ENCODE measurements around the gene MSANTD2. TPM values are rescaled to one million over a fixed set of nuclear protein-coding genes. Genes with fewer than 3 reads are reported as not detected.

The MSANTD2 gene
- polyA plus RNA-seq, 1 of the 3 experiments (the other 2 are of a cell fraction) = 6.4 TPM

GRCh38 chr11:124801014-124801413 lies 808 bp upstream of the MSANTD2 start:
- no peaks in the 10 kb centered on the region for H3K9me2 ChIP-seq
- no peaks in the 10 kb centered on the region for H3K27me3 ChIP-seq (ENCODE audit: insufficient read depth)
- peak overlapping the region; percentile 90 for H2AFZ ChIP-seq (ENCODE audit: low read depth)
- H3K27ac ChIP-seq (ENCODE audit: low read depth in 2 of 2, low read length in 1 of 2) = peak overlapping the region; percentile 95 to 97
- whole genome bisulfite sequencing (ENCODE audit: low lambda C conversion rate) = 9% methylated on average over 8 of the region's 8 CpGs
- no peaks in the 10 kb centered on the region for H3K9me3 ChIP-seq
- H3K36me3 ChIP-seq (replicated peaks in 1 of 2; ENCODE audit: control insufficient read depth in 1 of 2, insufficient read depth in 2 of 2, low read length in 1 of 2) = no peaks in the 10 kb centered on the region
- peaks cover 4% of the 10 kb centered on the region for H3F3A ChIP-seq (replicated peaks; ENCODE audit: insufficient read depth)
- H3K4me2 ChIP-seq = peak overlapping the region; percentile 80
- POLR2A ChIA-PET = interaction anchor here (0.7 to 2.2 kb wide), 5 partner anchors 12 to 153 kb away, joined by 4 to 7 read pairs (median 4); partner anchors contain the start of gene CCDC15
- TF ChIP-seq, protein P1, sequence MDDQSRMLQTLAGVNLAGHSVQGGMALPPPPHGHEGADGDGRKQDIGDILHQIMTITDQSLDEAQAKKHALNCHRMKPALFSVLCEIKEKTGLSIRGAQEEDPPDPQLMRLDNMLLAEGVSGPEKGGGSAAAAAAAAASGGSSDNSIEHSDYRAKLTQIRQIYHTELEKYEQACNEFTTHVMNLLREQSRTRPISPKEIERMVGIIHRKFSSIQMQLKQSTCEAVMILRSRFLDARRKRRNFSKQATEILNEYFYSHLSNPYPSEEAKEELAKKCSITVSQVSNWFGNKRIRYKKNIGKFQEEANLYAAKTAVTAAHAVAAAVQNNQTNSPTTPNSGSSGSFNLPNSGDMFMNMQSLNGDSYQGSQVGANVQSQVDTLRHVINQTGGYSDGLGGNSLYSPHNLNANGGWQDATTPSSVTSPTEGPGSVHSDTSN (IDR thresholded peaks at IDR 0.05) = peak; percentile 50
- no peak for TF ChIP-seq NRF1 (IDR thresholded peaks at IDR 0.05; ENCODE audit: low read depth, low read length)
- no peak for TF ChIP-seq FOSL2 (IDR thresholded peaks at IDR 0.05; ENCODE audit: borderline replicate concordance, low read depth)
- 0 out of 2 replicates have a peak, but pooled peaks have one; percentile 12 for TF ChIP-seq JUND (IDR thresholded peaks at IDR 0.05)
- TF ChIP-seq MEF2A (IDR thresholded peaks at IDR 0.05; ENCODE audit: borderline replicate concordance, low read depth) = no peak
- TF ChIP-seq GABPA (IDR thresholded peaks at IDR 0.05; ENCODE audit: low read depth) = no peak
- TF ChIP-seq EZH2phosphoT487 (IDR thresholded peaks at IDR 0.05; ENCODE audit: borderline replicate concordance, low read depth) = no peak
- peaks cover 42% of the 10 kb centered on the region for H3K79me2 ChIP-seq (ENCODE audit: insufficient read depth)
- peak overlapping the region; percentile 68 to 70 for H3K4me3 ChIP-seq (ENCODE audit: low read depth in 2 of 2, low read length in 1 of 2)
- H4K20me1 ChIP-seq (ENCODE audit: insufficient read depth) = peaks cover 26% of the 10 kb centered on the region
- peak; percentile 8 for DNase-seq
- peak overlapping the region; percentile 97 for H3K9ac ChIP-seq
- peaks cover 8 to 10% of the 10 kb centered on the region in 2 experiments; a peak in 3 of 4 replicates for H3K4me1 ChIP-seq (ENCODE audit: control insufficient read depth in 1 of 2, insufficient read depth in 2 of 2, low read depth in 1 of 2, low read length in 1 of 2)
- CTCF ChIA-PET = interaction anchor here (0.6 to 7.1 kb wide), 19 partner anchors 8 to 399 kb away, joined by 3 to 41 read pairs (median 4); partner anchors contain the start of gene ESAM

DNA sequence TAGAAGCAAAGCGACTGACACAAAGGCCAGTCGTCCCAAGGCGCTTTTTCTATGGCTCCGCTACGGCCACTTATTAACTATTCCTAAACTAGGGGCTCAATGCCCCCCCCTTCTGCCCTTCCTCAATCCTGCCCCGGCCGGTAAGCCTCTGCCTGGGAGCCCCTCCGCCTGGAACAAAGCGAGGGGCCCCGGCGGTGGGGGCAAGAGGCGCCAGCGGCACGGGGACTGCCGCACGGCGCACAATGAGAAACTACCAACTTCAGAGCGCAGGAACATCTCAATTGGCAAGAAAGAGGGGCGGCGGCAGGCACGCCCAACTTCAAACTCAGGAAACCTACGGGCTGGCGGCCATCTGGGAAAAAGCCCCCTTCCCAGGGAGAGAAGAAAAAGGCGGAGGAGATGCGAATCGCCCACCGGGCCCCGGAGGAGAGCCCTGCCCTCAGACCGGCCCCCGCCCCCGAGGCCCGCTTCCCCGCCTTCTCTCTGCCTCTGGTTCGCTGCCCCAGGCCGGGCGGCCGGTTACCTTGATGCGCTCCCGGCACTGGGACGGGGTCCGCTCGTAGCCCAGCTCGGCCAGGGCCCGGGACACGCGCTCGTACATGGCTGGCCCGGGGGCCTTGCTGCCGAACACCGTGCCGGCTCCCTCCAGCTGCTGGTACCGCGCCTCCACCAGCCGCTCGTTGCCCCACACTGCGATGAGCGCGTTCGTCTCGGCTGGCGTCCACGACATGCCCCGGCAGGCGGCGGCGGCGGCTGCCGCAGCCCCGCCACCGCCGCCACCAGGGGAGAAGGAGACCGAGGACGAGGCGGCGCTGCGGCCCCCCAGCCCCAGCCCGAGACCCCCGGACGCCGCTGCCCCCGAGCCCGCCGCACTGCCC lies 619 bp downstream of the MSANTD2 start:
- Histone ChIP-seq H3K4me3 (ENCODE audit: low read depth in 2 of 2, low read length in 1 of 2) (peak overlapping the region; percentile 68 to 70), H2AFZ (ENCODE audit: low read depth) (peak overlapping the region; percentile 90), H3K9ac (peak overlapping the region; percentile 97), H3K27me3 (ENCODE audit: insufficient read depth) (no peaks in the 10 kb centered on the region), H3K79me2 (ENCODE audit: insufficient read depth) (peaks cover 56% of the 10 kb centered on the region), H4K20me1 (ENCODE audit: insufficient read depth) (peaks cover 38% of the 10 kb centered on the region), H3F3A (replicated peaks; ENCODE audit: insufficient read depth) (peaks cover 5% of the 10 kb centered on the region), H3K9me3 (no peaks in the 10 kb centered on the region), H3K4me2 (peak overlapping the region; percentile 80), H3K36me3 (replicated peaks in 1 of 2; ENCODE audit: control insufficient read depth in 1 of 2, insufficient read depth in 2 of 2, low read length in 1 of 2) (no peaks in the 10 kb centered on the region), H3K9me2 (no peaks in the 10 kb centered on the region), H3K27ac (ENCODE audit: low read depth in 2 of 2, low read length in 1 of 2) (peak overlapping the region; percentile 95 to 97), H3K4me1 (ENCODE audit: control insufficient read depth in 1 of 2, insufficient read depth in 2 of 2, low read depth in 1 of 2, low read length in 1 of 2) (peaks cover 8 to 10% of the 10 kb centered on the region in 2 experiments; a peak in 3 of 4 replicates)
- CTCF ChIA-PET = interaction anchor here (0.8 to 10.4 kb wide), 22 partner anchors 10 to 398 kb away, joined by 3 to 70 read pairs (median 4); partner anchors contain the start of genes ESAM, NRGN, ROBO3 and SIAE
- TF ChIP-seq, protein P2, sequence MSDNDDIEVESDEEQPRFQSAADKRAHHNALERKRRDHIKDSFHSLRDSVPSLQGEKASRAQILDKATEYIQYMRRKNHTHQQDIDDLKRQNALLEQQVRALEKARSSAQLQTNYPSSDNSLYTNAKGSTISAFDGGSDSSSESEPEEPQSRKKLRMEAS (IDR thresholded peaks at IDR 0.05; ENCODE audit: low read depth) = 0 out of 2 replicates have a peak, but pooled peaks have one; percentile 30
- TF ChIP-seq CTCF (IDR thresholded peaks at IDR 0.05) (no peak), MXI1 (IDR thresholded peaks at IDR 0.05; ENCODE audit: low read depth, low read length) (peak; percentile 38; the same call in 1 of the 2 replicates), EP300 (IDR thresholded peaks at IDR 0.05; ENCODE audit: borderline replicate concordance in 1 of 2, low read depth in 1 of 2, low read length in 1 of 2) (no peak), FOXM1 (IDR thresholded peaks at IDR 0.05; ENCODE audit: low read depth) (no peak)
- DNase-seq = peak; percentile 82
- under 1% methylated on average over 22 of the region's 83 CpGs for WGBS (ENCODE audit: low lambda C conversion rate)
- POLR2A ChIA-PET = interaction anchor here (0.6 to 2.2 kb wide), 12 partner anchors 10 to 793 kb away, joined by 3 to 7 read pairs (median 4); partner anchors contain the start of genes CCDC15 and STT3A

All from SK-N-SH (cell line).